GM23338 (cell line): ENCODE measurements around the gene ARID1B. TPM values are rescaled to one million over a fixed set of nuclear protein-coding genes. Genes with fewer than 3 reads are reported as not detected.

Experiments
- ATAC-seq: fragments of 200-7000 bp; cut with Tn5 transposase; 3 replicates; pipeline ENCODE4 v1.9.1; 2020
- DNase-seq: peaks from one replicate; pipeline ENCODE4 v3.0.0-alpha.2; 2015; ENCODE audit warnings: low spot score
- H2AFZ ChIP-seq: fragments of 200-600 bp; sonication (generic); 2 replicates; pipeline ENCODE4 v1.8.0; 2016; ENCODE audit warnings: antibody characterized with exemption, mild to moderate bottlenecking, moderate library complexity
- H3F3A ChIP-seq: fragments of 200-600 bp; sonication (generic); replicated peaks from 2 replicates; pipeline ENCODE4 v1.8.0; 2017; ENCODE audit warnings: antibody characterized with exemption, mixed run types, low read depth
- H3K27ac ChIP-seq: fragments of 200-600 bp; sonication (generic); 2 replicates; pipeline ENCODE4 v1.6.1; 2016; ENCODE audit warnings: low read depth
- H3K27me3 ChIP-seq: fragments of 200-600 bp; sonication (generic); 2 replicates; pipeline ENCODE4 v1.8.0; 2016; ENCODE audit warnings: mild to moderate bottlenecking, mixed run types, moderate library complexity; ENCODE audit not compliant: insufficient read depth
- H3K36me3 ChIP-seq: fragments of 200-600 bp; sonication (generic); 2 replicates; pipeline ENCODE4 v1.8.0; 2016; ENCODE audit warnings: mild to moderate bottlenecking; ENCODE audit not compliant: insufficient read depth
- H3K4me1 ChIP-seq: fragments of 200-600 bp; sonication (generic); 2 replicates; pipeline ENCODE4 v1.8.0; 2016; ENCODE audit warnings: mild to moderate bottlenecking, moderate library complexity; ENCODE audit not compliant: insufficient read depth
- H3K4me2 ChIP-seq: fragments of 200-600 bp; sonication (generic); 2 replicates; pipeline ENCODE4 v1.7.1; 2017; ENCODE audit warnings: mixed run types
- H3K4me3 ChIP-seq: fragments of 200-600 bp; sonication (generic); 2 replicates; pipeline ENCODE4 v1.6.1; 2016; ENCODE audit warnings: mixed run types
- H3K79me2 ChIP-seq: fragments of 200-600 bp; sonication (generic); replicated peaks from 2 replicates; pipeline ENCODE4 v1.8.0; 2017; ENCODE audit warnings: mild to moderate bottlenecking; ENCODE audit not compliant: insufficient read depth
- H3K9me2 ChIP-seq: fragments of 200-600 bp; sonication (generic); 2 replicates; pipeline ENCODE4 v1.8.0; 2017; ENCODE audit not compliant: insufficient read depth
- H4K20me1 ChIP-seq: fragments of 200-600 bp; sonication (generic); replicated peaks from 2 replicates; pipeline ENCODE4 v1.8.0; 2017; ENCODE audit warnings: mild to moderate bottlenecking; ENCODE audit not compliant: insufficient read depth
- H3K27ac Mint-ChIP-seq: 2 replicates; pipeline ENCODE4 v1.8.0; 2020; ENCODE audit warnings: inconsistent platforms, mild to moderate bottlenecking, moderate library complexity, mixed read lengths
- H3K27me3 Mint-ChIP-seq: 3 replicates; pipeline ENCODE4 v1.8.0; 2022; ENCODE audit warnings: low read depth, mild to moderate bottlenecking, moderate library complexity, mixed read lengths, inconsistent platforms; ENCODE audit not compliant: insufficient read depth, poor library complexity
- H3K36me3 Mint-ChIP-seq: 3 replicates; pipeline ENCODE4 v1.8.0; 2021; ENCODE audit warnings: low read depth, mild to moderate bottlenecking, inconsistent platforms, moderate library complexity, mixed read lengths
- H3K4me1 Mint-ChIP-seq: 3 replicates; pipeline ENCODE4 v1.8.0; 2020; ENCODE audit warnings: mild to moderate bottlenecking, inconsistent platforms, mixed read lengths
- H3K4me3 Mint-ChIP-seq: 3 replicates; pipeline ENCODE4 v1.8.0; 2021; ENCODE audit warnings: moderate library complexity, mild to moderate bottlenecking, inconsistent platforms, mixed read lengths
- H3K9me3 Mint-ChIP-seq: 3 replicates; pipeline ENCODE4 v1.8.0; 2020; ENCODE audit warnings: moderate library complexity, mild to moderate bottlenecking, inconsistent platforms, mixed read lengths
- CREB1 ChIP-seq: fragments of 250-450 bp; sonication (Bioruptor Pico); IDR thresholded peaks from 2 replicates; pipeline ENCODE4 v1.5.0; 2020; ENCODE audit warnings: low read depth, mild to moderate bottlenecking, moderate library complexity
- EZH2 ChIP-seq: fragments of 200-600 bp; sonication (generic); IDR thresholded peaks from one replicate; pipeline ENCODE4 v1.8.0; 2017; ENCODE audit warnings: antibody characterized with exemption, mild to moderate bottlenecking, low read depth; ENCODE audit not compliant: unreplicated experiment
- EZH2phosphoT487 ChIP-seq: fragments of 200-600 bp; sonication (generic); IDR thresholded peaks from one replicate; pipeline ENCODE4 v1.8.1; 2018; ENCODE audit warnings: antibody characterized with exemption; ENCODE audit not compliant: unreplicated experiment
- POLR2AphosphoS5 ChIP-seq: IDR thresholded peaks from 2 replicates; pipeline ENCODE4 v1.6.1; 2016; ENCODE audit warnings: antibody characterized with exemption, low read depth
- REST ChIP-seq: IDR thresholded peaks from one replicate; pipeline ENCODE4 v1.6.1; 2018; ENCODE audit warnings: antibody characterized with exemption; ENCODE audit not compliant: unreplicated experiment
- STAT1 ChIP-seq: IDR thresholded peaks from one replicate; pipeline ENCODE4 v1.6.1; 2016; ENCODE audit warnings: antibody characterized with exemption; ENCODE audit not compliant: unreplicated experiment
- ZNF114 ChIP-seq: fragments of 250-450 bp; sonication (Bioruptor Pico); IDR thresholded peaks from 2 replicates; pipeline ENCODE4 v1.5.0; 2020; ENCODE audit warnings: mild to moderate bottlenecking, moderate library complexity
- ZNF331 ChIP-seq: fragments of 250-450 bp; sonication (Bioruptor Pico); IDR thresholded peaks from 2 replicates; pipeline ENCODE4 v1.5.0; 2020; ENCODE audit warnings: low read depth, mild to moderate bottlenecking, moderate library complexity
- polyA plus RNA-seq: library from polyadenylated mRNA; unstranded; fragments of >200 nt; fragmentation: Nextera tagmentation; extraction: Ambion mirVana; gene quantifications from 2 replicates; pipeline ENCODE4 v1.2.1, GENCODE V29; 2016
- total RNA-seq: library from RNA; depleted of rRNA; stranded (reverse); fragments of >200 nt; shearing (Covaris generic); gene quantifications from 2 replicates; pipeline ENCODE4 v1.2.3, GENCODE V29; 2014
- TF ChIP-seq, protein P1 (sequence below), 2 experiments: fragments of 200-600 bp in 1 of 2; sonication (generic) in 1 of 2; conservative IDR thresholded peaks; 2 replicates each; pipeline versions ENCODE4 v1.5.1 to v1.6.1; 2016 to 2017; ENCODE audit warnings: antibody characterized with exemption in 2 of 2, low read depth in 2 of 2, mild to moderate bottlenecking in 2 of 2, moderate library complexity in 1 of 2
- TF ChIP-seq, protein P2 (sequence below): IDR thresholded peaks from 2 replicates; pipeline ENCODE4 v1.6.1; 2016; ENCODE audit warnings: antibody characterized with exemption

Gene ARID1B
- total and polyA plus RNA-seq, 2 experiments from 2014 or later: 59.3 to 72.2 TPM

DNA sequence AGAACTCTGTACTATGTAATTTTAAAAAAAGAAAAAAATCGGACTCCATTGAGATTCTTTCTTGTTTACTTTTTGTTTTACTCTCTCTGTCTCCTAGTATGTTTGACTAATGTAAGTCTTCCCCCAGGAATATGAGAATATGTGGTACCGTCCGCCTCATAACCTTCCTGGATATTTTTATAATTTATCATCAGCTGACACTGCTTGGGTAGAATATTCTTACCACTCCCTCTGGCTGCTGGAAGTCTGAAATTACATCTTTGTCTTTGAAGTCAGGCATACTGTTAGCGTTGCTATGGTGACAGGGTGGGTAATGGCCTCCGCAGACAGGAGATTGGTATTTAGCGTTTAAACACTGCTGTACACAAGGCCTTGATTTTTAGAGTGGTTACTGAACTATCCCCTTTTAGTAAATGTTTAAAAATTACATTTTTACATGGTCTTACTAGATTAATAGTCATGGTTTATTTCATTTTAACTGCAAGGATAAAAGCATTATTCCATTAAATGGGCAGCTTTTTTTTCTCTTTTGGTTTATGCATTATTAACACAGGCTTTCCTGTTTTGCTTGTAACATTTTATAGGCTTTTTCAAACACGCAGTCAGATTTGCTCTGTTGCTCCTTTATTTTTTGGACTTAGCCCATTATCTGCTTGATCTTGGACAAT is 176.4 kb downstream of the ARID1B start:
- no peaks in the 10 kb centered on the region for H3F3A ChIP-seq
- no peaks in the 10 kb centered on the region for H3K9me2 ChIP-seq
- ATAC-seq (peak; percentile 61), DNase-seq (peak; percentile 84)
- H3K4me2 ChIP-seq: peak overlapping the region; percentile 52
- H3K27ac ChIP-seq: no peak overlapping the region
- no peaks in the 10 kb centered on the region for H3K27me3 ChIP-seq
- peaks cover 42% of the 10 kb centered on the region for H3K4me1 ChIP-seq
- peaks cover 100% of the 10 kb centered on the region for H3K79me2 ChIP-seq
- H4K20me1 ChIP-seq: no peaks in the 10 kb centered on the region; the same call in 1 of the 2 replicates
- no peaks in the 10 kb centered on the region for H3K9me3 Mint-ChIP-seq
- H3K4me3 Mint-ChIP-seq: no peak overlapping the region
- no peak overlapping the region for H2AFZ ChIP-seq
- no peak overlapping the region for H3K27ac Mint-ChIP-seq
- H3K36me3 ChIP-seq: no peaks in the 10 kb centered on the region
- no peaks in the 10 kb centered on the region for H3K36me3 Mint-ChIP-seq
- H3K27me3 Mint-ChIP-seq: no peaks in the 10 kb centered on the region
- H3K4me3 ChIP-seq: no peak overlapping the region
- peaks cover 60% of the 10 kb centered on the region for H3K4me1 Mint-ChIP-seq
- TF ChIP-seq, protein P1, sequence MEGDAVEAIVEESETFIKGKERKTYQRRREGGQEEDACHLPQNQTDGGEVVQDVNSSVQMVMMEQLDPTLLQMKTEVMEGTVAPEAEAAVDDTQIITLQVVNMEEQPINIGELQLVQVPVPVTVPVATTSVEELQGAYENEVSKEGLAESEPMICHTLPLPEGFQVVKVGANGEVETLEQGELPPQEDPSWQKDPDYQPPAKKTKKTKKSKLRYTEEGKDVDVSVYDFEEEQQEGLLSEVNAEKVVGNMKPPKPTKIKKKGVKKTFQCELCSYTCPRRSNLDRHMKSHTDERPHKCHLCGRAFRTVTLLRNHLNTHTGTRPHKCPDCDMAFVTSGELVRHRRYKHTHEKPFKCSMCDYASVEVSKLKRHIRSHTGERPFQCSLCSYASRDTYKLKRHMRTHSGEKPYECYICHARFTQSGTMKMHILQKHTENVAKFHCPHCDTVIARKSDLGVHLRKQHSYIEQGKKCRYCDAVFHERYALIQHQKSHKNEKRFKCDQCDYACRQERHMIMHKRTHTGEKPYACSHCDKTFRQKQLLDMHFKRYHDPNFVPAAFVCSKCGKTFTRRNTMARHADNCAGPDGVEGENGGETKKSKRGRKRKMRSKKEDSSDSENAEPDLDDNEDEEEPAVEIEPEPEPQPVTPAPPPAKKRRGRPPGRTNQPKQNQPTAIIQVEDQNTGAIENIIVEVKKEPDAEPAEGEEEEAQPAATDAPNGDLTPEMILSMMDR (conservative IDR thresholded peaks at IDR 0.05; ENCODE audit: low read depth in 2 of 2): peak; percentile 21 to 22; a peak in 2 of 4 replicates
- no peak for TF ChIP-seq EZH2

GRCh38 chr6:156954191-156954590 is 177.0 kb downstream of the ARID1B start:
- Histone ChIP-seq H3F3A (no peaks in the 10 kb centered on the region), H3K27ac (no peak overlapping the region), H3K4me3 (no peak overlapping the region), H3K4me2 (no peak overlapping the region), H3K79me2 (peaks cover 100% of the 10 kb centered on the region), H3K36me3 (no peaks in the 10 kb centered on the region), H3K4me1 (peaks cover 36% of the 10 kb centered on the region), H3K27me3 (no peaks in the 10 kb centered on the region), H2AFZ (no peak overlapping the region), H4K20me1 (no peaks in the 10 kb centered on the region; the same call in 1 of the 2 replicates), H3K9me2 (no peaks in the 10 kb centered on the region)
- Mint-ChIP-seq H3K27me3 (no peaks in the 10 kb centered on the region), H3K9me3 (no peaks in the 10 kb centered on the region), H3K4me3 (no peak overlapping the region), H3K4me1 (peaks cover 55% of the 10 kb centered on the region), H3K27ac (no peak overlapping the region), H3K36me3 (no peaks in the 10 kb centered on the region)
- DNase-seq: no peak
- no peak for ATAC-seq
- TF ChIP-seq ZNF114 (no peak), POLR2AphosphoS5 (no peak), REST (no peak), STAT1 (no peak), EZH2 (no peak), ZNF331 (no peak), EZH2phosphoT487 (no peak), CREB1 (CRISPR knock-in tag) (no peak)
- TF ChIP-seq, protein P2, sequence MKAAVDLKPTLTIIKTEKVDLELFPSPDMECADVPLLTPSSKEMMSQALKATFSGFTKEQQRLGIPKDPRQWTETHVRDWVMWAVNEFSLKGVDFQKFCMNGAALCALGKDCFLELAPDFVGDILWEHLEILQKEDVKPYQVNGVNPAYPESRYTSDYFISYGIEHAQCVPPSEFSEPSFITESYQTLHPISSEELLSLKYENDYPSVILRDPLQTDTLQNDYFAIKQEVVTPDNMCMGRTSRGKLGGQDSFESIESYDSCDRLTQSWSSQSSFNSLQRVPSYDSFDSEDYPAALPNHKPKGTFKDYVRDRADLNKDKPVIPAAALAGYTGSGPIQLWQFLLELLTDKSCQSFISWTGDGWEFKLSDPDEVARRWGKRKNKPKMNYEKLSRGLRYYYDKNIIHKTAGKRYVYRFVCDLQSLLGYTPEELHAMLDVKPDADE: no peak
- TF ChIP-seq, protein P1 (conservative IDR thresholded peaks at IDR 0.05; ENCODE audit: low read depth in 2 of 2): no peak
